Lower leg skin (tissue), 4 donors: Measurements from ENCODE around the gene ANKS6. TPM values are rescaled to one million over a fixed set of nuclear protein-coding genes. Genes with fewer than 3 reads are reported as not detected.

Experiments used
- DNase-seq, 2 donors: peaks; one replicate each; pipeline ENCODE4 v3.0.0-alpha.2; 2019; ENCODE audit warnings: low spot score in 2 of 2
- H3K4me3 ChIP-seq: fragments of 200-600 bp; sonication (generic); 2 replicates; pipeline ENCODE4 v1.5.1; 2017; ENCODE audit warnings: mild to moderate bottlenecking, low read depth; ENCODE audit not compliant: poor library complexity, severe bottlenecking
- POLR2A ChIP-seq, 2 donors: fragments of 450-650 bp; IDR thresholded peaks; one replicate each; pipeline ENCODE4 v1.6.1; 2016 to 2017; ENCODE audit warnings: antibody characterized with exemption in 2 of 2, mild to moderate bottlenecking in 1 of 2, moderate library complexity in 1 of 2
- WGBS, 2 donors: methylation state at CpG; one replicate each; pipeline ENCODE4 v1.1.5; 2018; 5-methylcytosine and 5-hydroxymethylcytosine counted together
- intact Hi-C: fragments of 100-400 bp; cut with DNase I; formaldehyde crosslinking; loops from one replicate; pipeline ENCODE4 v1.15.0; 2023; ENCODE audit warnings: low total_unique reads
- total RNA-seq, 4 donors: library from RNA; depleted of rRNA; stranded (reverse); fragments of >200 nt; gene quantifications; one replicate each; pipeline ENCODE4 v1.1.0, GENCODE V29; 2016
- TF ChIP-seq, protein P1 (sequence below), 3 donors: fragments of 450-650 bp; IDR thresholded peaks; one replicate each; pipeline ENCODE4 v1.5.1; 2016; ENCODE audit warnings: antibody characterized with exemption in 3 of 3, mild to moderate bottlenecking in 3 of 3, moderate library complexity in 2 of 3

ANKS6 gene
- total RNA-seq, 4 donors from 2014 or later, result 11.3 to 28.0 (median 19.1) TPM

- 28 to 46% methylated on average over 9 to 11 of the region's 51 CpGs for WGBS, 2 donors
- TF ChIP-seq, protein P1, sequence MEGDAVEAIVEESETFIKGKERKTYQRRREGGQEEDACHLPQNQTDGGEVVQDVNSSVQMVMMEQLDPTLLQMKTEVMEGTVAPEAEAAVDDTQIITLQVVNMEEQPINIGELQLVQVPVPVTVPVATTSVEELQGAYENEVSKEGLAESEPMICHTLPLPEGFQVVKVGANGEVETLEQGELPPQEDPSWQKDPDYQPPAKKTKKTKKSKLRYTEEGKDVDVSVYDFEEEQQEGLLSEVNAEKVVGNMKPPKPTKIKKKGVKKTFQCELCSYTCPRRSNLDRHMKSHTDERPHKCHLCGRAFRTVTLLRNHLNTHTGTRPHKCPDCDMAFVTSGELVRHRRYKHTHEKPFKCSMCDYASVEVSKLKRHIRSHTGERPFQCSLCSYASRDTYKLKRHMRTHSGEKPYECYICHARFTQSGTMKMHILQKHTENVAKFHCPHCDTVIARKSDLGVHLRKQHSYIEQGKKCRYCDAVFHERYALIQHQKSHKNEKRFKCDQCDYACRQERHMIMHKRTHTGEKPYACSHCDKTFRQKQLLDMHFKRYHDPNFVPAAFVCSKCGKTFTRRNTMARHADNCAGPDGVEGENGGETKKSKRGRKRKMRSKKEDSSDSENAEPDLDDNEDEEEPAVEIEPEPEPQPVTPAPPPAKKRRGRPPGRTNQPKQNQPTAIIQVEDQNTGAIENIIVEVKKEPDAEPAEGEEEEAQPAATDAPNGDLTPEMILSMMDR (IDR thresholded peaks at IDR 0.05), result no peak
- TF ChIP-seq POLR2A (IDR thresholded peaks at IDR 0.05), result no peak
- peak in 1 of 2 donors; percentile 79 for DNase-seq
- peak within 1 kb of the TSS; percentile 26 for H3K4me3 ChIP-seq
- intact Hi-C loops, result no loop called here
These were observed 10.9 kb upstream of the ANKS6 start, which contains the start of gene GALNT12 for GRCh38 chr9:98807070-98807813. GALNT12 (plus strand) TSS chr9:98807670; CDS start chr9:98807699, 29 bp downstream.

- TF ChIP-seq POLR2A (IDR thresholded peaks at IDR 0.05), result no peak
- TF ChIP-seq, protein P1 (IDR thresholded peaks at IDR 0.05), result no peak
- DNase-seq, result peak in 1 of 2 donors; percentile 67
- intact Hi-C loops, result no loop called here
- no peak overlapping the region for H3K4me3 ChIP-seq
- 51 to 59% methylated on average over 8 of the region's 8 CpGs for WGBS, 2 donors
These were observed 10.2 kb upstream of the ANKS6 start for GRCh38 chr9:98806394-98807035.

DNA sequence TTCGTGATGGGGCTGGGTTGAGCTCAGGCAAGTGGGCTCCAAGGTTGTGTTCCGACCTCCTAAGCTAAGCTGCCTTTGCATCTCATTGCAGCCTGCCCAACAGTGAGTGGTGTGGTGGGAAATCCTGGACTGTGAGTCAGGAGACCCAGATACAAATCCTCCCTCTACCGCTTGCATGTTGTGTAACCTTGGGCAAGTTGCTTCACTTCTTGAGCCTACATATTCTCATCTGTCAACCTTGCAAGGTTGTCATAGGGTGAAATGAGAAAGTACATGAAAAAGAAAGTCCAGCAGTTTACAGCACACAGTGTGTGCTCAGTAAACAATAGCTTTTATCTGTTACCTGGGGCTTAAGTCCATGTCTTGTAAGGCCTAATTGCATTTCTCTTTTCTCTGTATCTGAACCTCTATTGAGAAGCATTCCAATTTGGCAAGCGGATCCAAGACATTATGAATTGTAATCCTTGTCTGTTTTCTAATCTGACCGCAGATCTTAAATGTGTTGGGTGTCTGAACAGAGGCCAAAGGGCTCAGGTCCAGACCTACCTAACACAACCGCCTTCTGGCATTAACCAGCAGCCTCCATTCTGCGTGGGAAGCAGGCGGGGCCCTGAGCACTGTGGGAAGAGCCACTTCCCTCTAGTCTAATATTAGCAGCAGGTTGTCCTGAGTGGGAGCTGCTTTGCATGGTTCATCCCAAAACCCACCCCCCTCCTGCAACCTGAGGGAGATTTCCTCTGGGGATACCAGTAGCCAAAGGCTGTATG, 9.3 kb upstream of the ANKS6 start:
- no peak overlapping the region for H3K4me3 ChIP-seq
- WGBS, 2 donors, result 36 to 49% methylated on average over 8 of the region's 8 CpGs
- intact Hi-C loops, result no loop called here
- peak in 1 of 2 donors; percentile 81 for DNase-seq
- no peak for TF ChIP-seq POLR2A (IDR thresholded peaks at IDR 0.05)
- TF ChIP-seq, protein P1 (IDR thresholded peaks at IDR 0.05), result no peak

- DNase-seq, result no peak
- WGBS, 2 donors, result 17 to 22% methylated on average over 2 of the region's 2 CpGs
- no peak overlapping the region for H3K4me3 ChIP-seq
- intact Hi-C loops, result no loop called here
- TF ChIP-seq, protein P1 (IDR thresholded peaks at IDR 0.05), result no peak
- no peak for TF ChIP-seq POLR2A (IDR thresholded peaks at IDR 0.05)
These were observed 7.7 kb upstream of the ANKS6 start for GRCh38 chr9:98804083-98804482.

DNA sequence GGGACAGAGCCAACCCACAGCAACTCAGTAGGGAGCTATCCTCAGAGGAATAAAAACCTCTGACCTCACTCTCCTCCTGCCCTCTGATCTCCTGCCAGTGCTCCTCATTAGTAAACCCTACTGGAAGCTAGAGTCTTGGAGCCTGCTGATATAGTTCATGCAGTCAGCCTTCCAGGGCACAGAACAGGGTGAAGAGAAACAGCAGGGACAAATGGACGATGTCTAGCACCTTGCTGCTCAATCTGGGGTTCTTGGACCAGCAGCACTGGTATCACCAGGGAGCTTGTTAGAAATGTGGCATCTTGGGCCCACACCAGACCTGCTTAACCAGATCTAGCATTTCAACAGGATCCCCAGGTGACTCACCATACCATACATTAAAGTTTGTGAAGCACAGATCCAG, 5.6 kb upstream of the ANKS6 start:
- peak in 1 of 2 donors; percentile 18 for DNase-seq
- TF ChIP-seq, protein P1 (IDR thresholded peaks at IDR 0.05), result no peak
- TF ChIP-seq POLR2A (IDR thresholded peaks at IDR 0.05), result no peak
- WGBS, 2 donors, result 40 to 67% methylated on average over 1 of the region's 1 CpG
- no peak overlapping the region for H3K4me3 ChIP-seq
- intact Hi-C loops, result no loop called here
